GM18505 (cell line): ENCODE data around the gene CLDN1.
A peak's percentile ranks its signal among the peaks of the same experiment; 100 is the strongest.

Experiments used
- ATAC-seq: cut with Tn5 transposase; IDR thresholded peaks from one replicate; pipeline ENCODE4 v1.9.1; 2021; ENCODE audit not compliant: unreplicated experiment
- POLR2A ChIP-seq: IDR thresholded peaks from 4 replicates; pipeline ENCODE4 v1.6.1; 2011; ENCODE audit warnings: borderline replicate concordance; ENCODE audit not compliant: insufficient read depth, insufficient read length; ENCODE audit errors: extremely low read depth

The CLDN1 gene, protein sequence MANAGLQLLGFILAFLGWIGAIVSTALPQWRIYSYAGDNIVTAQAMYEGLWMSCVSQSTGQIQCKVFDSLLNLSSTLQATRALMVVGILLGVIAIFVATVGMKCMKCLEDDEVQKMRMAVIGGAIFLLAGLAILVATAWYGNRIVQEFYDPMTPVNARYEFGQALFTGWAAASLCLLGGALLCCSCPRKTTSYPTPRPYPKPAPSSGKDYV

DNA sequence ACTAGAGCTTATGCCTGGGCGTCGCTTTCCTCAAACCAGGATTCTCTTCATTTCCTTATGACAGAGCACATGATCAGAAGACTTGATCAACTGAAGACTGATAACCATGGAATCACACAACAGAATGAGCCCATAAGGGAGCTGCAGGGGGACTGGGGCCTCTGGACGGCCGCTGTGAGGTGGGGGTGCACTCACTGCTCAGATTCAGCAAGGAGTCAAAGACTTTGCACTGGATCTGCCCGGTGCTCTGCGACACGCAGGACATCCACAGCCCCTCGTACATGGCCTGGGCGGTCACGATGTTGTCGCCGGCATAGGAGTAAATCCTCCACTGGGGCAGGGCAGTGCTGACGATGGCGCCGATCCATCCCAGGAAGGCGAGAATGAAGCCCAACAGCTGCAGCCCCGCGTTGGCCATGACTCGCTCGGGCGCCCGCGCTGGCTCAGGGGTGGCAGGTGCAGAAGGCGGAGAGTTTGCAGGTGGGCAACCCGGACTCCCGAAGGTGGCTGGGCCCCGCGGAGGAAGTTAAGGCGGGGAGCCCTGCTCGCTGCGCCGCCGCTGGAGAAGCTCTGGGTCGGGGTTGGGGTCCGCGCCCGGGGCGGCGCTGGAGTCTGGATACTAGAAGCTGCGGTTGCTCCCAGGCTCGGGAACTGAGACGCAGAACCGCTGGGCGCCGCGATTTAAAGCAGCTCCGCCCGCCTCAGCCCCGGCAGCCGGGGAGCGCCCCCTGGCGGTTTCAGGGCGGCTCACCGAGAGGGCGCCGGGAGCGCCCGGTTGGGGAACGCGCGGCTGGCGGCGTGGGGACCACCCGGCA is at the start of gene CLDN1:
CLDN1 (minus strand) TSS at position 658 of the 815 bp plus-strand sequence; CDS start at position 418, 240 bp downstream.
- peak; percentile 91 for ATAC-seq
- no peak for TF ChIP-seq POLR2A

DNA sequence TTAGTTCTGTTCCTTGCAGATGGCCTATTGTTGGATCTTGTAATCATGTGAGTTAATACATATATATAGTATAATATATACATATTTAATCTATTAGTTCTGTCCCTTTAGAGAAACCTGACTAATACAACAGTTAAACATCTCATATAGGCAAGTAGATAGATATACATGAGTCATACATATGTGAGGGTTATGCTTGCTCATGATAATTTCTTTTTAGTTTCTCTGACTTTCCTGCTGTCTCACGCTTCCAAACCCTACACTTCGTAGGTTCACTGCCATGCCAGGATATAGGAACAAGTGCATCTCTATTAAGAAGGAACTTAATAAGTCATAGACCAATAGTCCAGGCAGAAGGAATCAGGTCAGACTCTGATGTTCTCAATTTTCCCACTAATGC is 48.9 kb upstream of the CLDN1 start:
- no peak for ATAC-seq
- TF ChIP-seq POLR2A: no peak

DNA sequence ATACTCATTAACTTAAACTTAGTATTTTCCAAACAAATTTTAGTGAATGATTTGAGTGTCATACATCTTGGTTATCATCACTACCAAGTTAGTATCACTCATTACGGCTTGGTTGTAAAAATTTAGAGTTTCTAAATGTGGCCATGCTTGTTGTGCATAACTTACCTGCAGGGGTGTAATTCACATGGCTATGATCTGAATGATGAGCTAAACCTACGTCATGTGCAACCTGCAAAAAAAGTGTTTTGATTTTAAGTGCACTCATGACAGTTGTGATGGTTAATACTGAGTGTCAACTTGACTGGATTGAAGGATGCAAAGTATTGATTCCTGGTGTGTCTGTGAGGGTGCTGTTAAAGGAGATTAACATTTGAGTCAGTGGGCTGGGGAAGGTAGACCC is 48.1 kb upstream of the CLDN1 start:
- ATAC-seq: no peak

DNA sequence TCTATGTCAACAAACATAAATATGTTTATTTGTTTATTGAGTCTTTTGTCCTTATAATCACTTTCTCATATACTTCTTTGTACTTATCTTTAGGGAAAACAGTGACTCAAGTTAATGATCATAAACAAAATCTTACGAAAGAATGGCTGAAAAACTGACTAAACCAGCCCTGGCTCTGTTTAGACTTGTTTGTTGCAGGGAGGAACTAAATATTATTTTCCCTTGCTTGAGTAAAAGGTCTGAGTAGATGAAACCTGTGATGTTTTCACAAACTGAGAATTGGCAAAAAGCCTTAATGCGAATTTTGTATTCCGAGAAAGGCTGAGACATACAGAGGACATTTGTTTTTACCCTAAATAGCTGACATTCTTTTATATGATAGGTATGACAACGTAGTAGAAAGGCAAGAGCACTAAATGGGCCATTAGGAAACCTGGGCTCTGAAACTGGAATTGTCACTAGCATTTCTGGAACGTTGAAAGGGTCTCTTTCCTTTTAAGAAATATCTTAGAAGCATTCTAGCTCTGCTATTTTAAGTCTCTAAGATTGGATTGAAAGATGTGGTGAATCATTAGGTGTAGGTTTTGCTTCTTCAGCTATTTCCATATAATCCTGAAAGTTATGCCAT is 47.5 kb upstream of the CLDN1 start:
- ATAC-seq: no peak
- no peak for TF ChIP-seq POLR2A

More for the DNA sequence above, 48.1 kb upstream of the CLDN1 start:
- no peak for TF ChIP-seq POLR2A

DNA sequence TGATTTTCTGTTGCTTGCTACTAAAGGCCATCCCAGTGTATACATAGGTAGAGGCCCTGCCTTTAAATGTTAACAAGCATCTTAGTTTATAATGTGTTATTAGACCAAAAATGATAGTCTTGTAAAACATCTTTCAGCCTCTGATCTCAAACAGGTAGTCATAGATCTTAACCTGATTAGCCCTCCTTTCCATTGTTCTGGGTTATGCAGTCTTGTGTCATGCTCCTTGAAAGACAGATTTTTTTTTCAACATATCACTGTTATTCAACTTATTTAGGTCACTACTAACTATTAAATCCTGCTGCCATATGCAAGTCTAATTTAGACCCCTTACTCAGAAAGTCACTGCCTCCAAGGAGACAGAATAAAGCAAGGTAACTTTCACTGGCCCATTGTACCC is 46.6 kb upstream of the CLDN1 start:
- ATAC-seq: no peak
- no peak for TF ChIP-seq POLR2A

DNA sequence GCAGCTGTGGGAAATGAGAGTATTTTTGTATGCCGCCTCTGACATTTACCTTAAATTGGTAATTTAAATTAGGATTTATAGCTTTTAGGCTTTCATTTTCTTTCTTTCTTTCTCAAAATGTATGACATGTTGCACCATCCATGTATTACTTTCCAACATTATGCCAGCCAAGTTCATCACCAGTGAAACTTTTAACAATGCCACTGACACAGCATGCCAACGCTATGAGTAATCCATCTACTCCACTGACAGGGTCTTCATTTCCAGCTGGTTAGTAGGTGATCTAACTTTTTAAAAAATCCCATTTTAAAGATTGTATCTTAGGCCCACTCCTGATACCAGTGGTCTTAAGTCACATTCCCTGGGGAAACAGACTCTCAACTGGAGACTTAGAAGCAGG is 43.9 kb upstream of the CLDN1 start:
- no peak for ATAC-seq
- TF ChIP-seq POLR2A: no peak

DNA sequence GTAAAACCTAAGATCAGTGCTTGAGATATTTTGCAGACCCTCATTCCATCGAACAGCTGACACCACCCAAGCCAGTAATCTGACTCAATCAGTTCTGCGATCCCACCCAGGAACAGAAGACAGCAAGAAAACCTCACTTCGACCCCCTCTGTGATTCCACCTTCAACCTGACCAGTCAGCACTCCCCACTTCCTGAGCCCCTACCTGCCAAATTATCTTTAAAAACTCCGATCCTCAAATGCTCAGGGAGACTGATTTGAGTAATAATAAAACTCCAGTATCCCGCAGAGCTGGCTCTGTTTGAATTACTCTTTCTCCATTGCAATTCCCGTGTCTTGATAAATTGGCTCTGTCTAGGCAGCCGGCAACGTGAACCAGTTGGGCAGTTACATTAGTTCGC is 40.0 kb upstream of the CLDN1 start:
- ATAC-seq: no peak
- TF ChIP-seq POLR2A: no peak

DNA sequence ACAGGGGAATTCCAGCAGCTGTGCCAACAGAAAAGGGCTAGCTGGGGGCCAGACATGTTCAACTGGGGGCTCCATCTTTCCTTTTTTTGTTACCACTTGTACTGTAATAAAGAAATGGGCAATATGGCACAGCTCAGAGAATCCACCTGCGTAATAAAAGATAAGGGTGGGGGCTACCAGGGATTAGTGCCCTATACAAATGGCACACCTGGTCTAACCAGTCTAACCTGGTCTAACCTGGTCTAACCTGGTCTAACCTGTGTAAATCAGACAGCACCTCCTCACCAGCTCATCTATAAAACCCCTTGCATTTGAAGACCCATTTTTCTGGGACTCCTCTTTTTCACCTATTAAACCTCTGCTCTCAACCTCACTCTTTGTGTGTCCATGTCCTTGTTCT is 39.5 kb upstream of the CLDN1 start:
- no peak for TF ChIP-seq POLR2A
- no peak for ATAC-seq

DNA sequence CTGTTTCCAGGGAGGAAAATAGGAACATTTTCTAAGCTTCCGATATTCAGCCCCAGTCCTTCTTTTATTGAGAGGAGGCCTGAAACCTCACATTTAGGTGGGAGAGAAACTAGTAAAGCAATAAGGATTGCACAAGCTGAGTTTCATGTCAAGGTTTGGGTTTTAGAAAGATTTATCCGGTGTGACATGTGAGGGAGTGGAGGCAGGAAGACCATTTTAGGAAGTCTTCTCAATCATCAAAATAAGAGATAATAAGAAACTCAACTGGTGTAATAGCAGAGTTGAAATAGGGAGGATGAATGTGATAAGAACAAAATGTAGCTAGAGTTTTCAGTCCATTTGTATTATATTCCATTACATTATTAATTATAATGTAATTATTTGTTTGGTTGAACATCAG is 38.0 kb upstream of the CLDN1 start:
- ATAC-seq: no peak
- no peak for TF ChIP-seq POLR2A

DNA sequence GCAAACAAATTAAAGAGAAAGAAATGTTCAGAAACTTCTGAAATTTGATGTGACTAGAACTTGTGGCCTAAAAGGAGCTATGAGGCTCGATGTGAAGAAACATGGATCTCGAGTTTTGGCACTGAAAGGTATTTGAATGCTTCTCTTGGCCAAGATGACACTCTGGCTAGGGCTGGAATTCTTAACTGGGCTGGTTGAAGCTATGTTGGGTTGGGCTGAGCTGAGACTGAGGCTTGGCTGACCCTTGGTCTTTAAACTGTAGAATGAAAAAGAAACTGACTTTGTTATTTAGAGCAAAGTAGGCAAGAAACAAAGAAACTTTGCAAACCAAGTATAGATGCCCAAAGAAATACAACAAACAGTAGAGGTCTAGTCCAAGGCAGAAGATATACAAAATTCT is 37.6 kb upstream of the CLDN1 start:
- no peak for ATAC-seq

DNA sequence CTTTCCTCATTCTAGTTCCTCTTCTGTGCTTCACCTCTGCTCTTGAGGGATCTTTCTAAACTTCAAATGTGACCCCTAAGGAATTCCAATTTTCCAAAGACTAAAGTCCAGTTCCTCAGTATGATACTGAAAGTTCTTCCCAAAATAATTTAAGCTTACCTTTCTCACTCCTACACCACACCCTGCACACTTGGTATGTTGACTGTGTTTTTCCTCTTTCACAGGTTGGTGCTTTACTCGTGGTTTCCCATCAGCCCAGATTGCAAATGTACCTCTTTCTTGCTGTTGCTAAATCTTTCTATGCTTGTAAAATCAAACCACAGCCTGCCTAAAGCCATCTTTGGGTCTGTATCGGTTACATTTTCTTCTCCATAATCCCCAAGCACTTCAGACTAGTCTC is 35.2 kb upstream of the CLDN1 start:
- no peak for TF ChIP-seq POLR2A

More for the DNA sequence above, 37.6 kb upstream of the CLDN1 start:
- no peak for TF ChIP-seq POLR2A

DNA sequence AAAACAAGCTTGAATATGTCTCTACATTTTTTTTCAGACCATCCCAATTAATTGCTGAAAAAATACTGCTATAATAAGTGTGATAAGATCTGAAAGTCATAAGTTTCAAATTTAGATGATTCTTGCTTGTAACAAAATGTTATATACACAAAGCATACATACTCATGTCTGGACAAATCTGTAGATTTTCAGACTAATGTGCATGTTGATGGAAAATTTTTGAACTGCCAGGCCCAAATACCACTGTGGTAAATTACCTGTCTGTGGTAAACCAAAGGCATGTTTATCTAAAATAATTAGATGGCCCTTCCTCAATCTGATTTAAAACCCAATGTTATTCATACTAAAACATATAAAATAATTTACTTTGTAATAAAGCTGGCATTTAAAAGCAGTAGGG is 34.0 kb upstream of the CLDN1 start:
- no peak for ATAC-seq
- TF ChIP-seq POLR2A: no peak

More for the DNA sequence above, 35.2 kb upstream of the CLDN1 start:
- ATAC-seq: no peak

DNA sequence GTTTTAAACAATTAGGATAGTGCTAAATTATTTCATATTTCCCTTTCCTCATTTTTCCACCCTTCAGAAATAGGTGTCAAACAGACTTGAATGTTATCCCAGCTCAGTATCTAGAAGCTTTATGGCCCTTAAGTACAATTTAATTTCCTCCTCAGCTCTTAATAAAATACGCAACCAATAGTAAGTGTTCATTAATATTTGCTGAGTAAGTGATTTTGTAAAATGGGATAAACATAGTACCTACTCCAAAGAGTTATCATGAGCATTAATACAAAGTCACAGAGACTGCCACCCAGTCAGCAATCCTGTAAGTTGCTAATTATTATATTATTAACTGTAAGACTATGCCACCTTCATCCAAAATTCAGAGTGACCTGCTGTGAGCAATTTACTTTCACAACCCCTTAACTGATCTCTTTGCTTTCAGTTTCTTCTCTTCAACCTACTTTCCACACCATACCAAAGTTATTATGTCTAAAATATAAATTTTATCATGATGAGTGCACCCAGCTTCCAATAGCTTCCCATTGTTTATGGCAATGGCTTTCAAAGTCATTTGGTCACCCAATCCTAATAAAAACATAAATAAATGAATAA is 30.7 kb upstream of the CLDN1 start:
- TF ChIP-seq POLR2A: no peak
- ATAC-seq: no peak
